HCT116 (cell line): Measurements from ENCODE around the gene MICALL2.

Experiments used
- ATF3 ChIP-seq: IDR thresholded peaks from 2 replicates; pipeline ENCODE4 v1.6.1; 2012
- CTCF ChIP-seq, 3 experiments: fragments of 200-600 bp in 1 of 3; sonication (generic) in 1 of 3; IDR thresholded peaks in 2 of 3; conservative IDR thresholded peaks in 1 of 3; 2 replicates each; pipeline ENCODE4 v1.5.1; 2012 to 2017; ENCODE audit warnings: low read depth in 2 of 3, low read length in 2 of 3, antibody characterized with exemption in 1 of 3, borderline replicate concordance in 1 of 3, control low read depth in 1 of 3, mild to moderate bottlenecking in 1 of 3, mixed read lengths in 1 of 3, mixed run types in 1 of 3, moderate library complexity in 1 of 3; ENCODE audit not compliant: insufficient read depth in 1 of 3
- EZH2 ChIP-seq: fragments of 200-600 bp; sonication (generic); IDR thresholded peaks from 2 replicates; pipeline ENCODE4 v1.6.1; 2017; ENCODE audit warnings: antibody characterized with exemption, mixed run types
- POLR2A ChIP-seq: IDR thresholded peaks from 2 replicates; pipeline ENCODE4 v1.7.0; 2011; ENCODE audit warnings: borderline replicate concordance; ENCODE audit not compliant: insufficient read depth, insufficient read length; ENCODE audit errors: extremely low read depth
- POLR2AphosphoS5 ChIP-seq: IDR thresholded peaks from 2 replicates; pipeline ENCODE4 v1.6.1; 2011; ENCODE audit warnings: mild to moderate bottlenecking, low read depth, low read length, moderate library complexity
- RAD21 ChIP-seq: IDR thresholded peaks from 2 replicates; pipeline ENCODE4 v1.6.1; 2012; ENCODE audit warnings: low read depth, mild to moderate bottlenecking
- REST ChIP-seq: IDR thresholded peaks from 2 replicates; pipeline ENCODE4 v1.6.1; 2012; ENCODE audit warnings: low read depth
- YY1 ChIP-seq: IDR thresholded peaks from 2 replicates; pipeline ENCODE4 v1.6.1; 2011; ENCODE audit warnings: low read length, low read depth, moderate library complexity, mild to moderate bottlenecking; ENCODE audit not compliant: insufficient replicate concordance; ENCODE audit errors: extremely low read depth
- ZFX ChIP-seq: fragments of 450-650 bp; IDR thresholded peaks from 2 replicates; pipeline ENCODE4 v1.6.1; 2017
- TF ChIP-seq, protein P1 (sequence below): IDR thresholded peaks from 2 replicates; pipeline ENCODE4 v1.6.1; 2012

DNA sequence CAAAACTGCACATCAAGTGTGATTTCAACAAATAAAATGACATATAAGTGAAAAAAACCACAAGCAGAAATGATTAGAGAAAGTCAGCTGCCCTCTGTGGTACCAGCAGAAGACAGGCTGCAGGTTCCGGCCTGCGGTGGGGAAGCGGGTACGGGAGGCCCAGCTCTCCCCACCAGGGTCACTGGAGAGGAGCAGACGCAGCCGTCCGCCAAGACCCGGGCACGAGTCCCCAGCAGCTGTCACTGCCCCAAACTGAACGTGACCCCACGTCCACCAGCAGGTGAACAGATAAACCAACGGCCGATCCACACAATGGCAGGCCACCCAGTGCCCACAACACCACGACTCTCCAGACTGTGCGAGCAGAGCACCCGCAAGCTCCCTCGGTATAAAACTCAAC, 16.1 kb upstream of the MICALL2 start:
- no peak for TF ChIP-seq REST
- no peak for TF ChIP-seq EZH2
- TF ChIP-seq CTCF (IDR thresholded peaks at IDR 0.05 in 2 of 3, conservative IDR thresholded peaks at IDR 0.05 in 1 of 3; ENCODE audit: borderline replicate concordance in 1 of 3, insufficient read depth in 1 of 3, low read depth in 2 of 3, low read length in 2 of 3), result no peak
- TF ChIP-seq POLR2A, result no peak
- no peak for TF ChIP-seq POLR2AphosphoS5
- no peak for TF ChIP-seq YY1
- TF ChIP-seq, protein P1, sequence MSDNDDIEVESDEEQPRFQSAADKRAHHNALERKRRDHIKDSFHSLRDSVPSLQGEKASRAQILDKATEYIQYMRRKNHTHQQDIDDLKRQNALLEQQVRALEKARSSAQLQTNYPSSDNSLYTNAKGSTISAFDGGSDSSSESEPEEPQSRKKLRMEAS, result no peak
- no peak for TF ChIP-seq ATF3
- TF ChIP-seq ZFX, result no peak
- TF ChIP-seq RAD21, result no peak
